GM12878 (cell line): ENCODE data around the gene ASB6. TPM values are rescaled to one million over a fixed set of nuclear protein-coding genes. Genes with fewer than 3 reads are reported as not detected.

ENCODE experiments used
- ATAC-seq: fragments of 200-7000 bp; cut with Tn5 transposase; 3 replicates; pipeline ENCODE4 v1.9.1; 2020; ENCODE audit warnings: mild to moderate bottlenecking, moderate library complexity
- BruUV-seq: library from RNA; stranded (reverse); fragments of 400-500 nt; replicated peaks from 2 replicates; lab custom pipeline; 2021; lab: Mats Ljungman, UMichigan
- CTCF ChIA-PET: fragments of 300-600 bp; sonication (Branson Sonifier 250); formaldehyde crosslinking; extraction: SDS; loops from one replicate; lab custom pipeline; 2021; ENCODE audit warnings: inconsistent platforms; lab: Yijun Ruan, JAX
- POLR2A ChIA-PET: fragments of 350-600 bp; formaldehyde crosslinking; extraction: SDS; loops from one replicate; lab custom pipeline; 2021; ENCODE audit warnings: inconsistent platforms; lab: Charles Lee
- RAD21 ChIA-PET: fragments of 300-600 bp; sonication (Branson Sonifier 250); formaldehyde crosslinking; loops from one replicate; lab custom pipeline; 2023; ENCODE audit warnings: antibody characterized with exemption; ENCODE audit not compliant: unreplicated experiment; lab: Charles Lee
- SMC1A ChIA-PET: fragments of 300-600 bp; sonication (Branson Sonifier 250); formaldehyde crosslinking; loops from one replicate; lab custom pipeline; 2023; ENCODE audit not compliant: unreplicated experiment, uncharacterized antibody; lab: Charles Lee
- DNase-seq: peaks from one replicate; pipeline ENCODE4 v3.0.0-alpha.2; 2011; ENCODE audit warnings: low read depth, low spot score
- FAIRE-seq: peaks from 3 replicates; lab custom pipeline; 2011; peaks lifted over from hg19 to GRCh38; lab: Jason Lieb, UNC
- H2AFZ ChIP-seq: 2 replicates; pipeline ENCODE4 v1.6.0; 2011; ENCODE audit warnings: low read depth, low read length, control low read depth; ENCODE audit not compliant: control insufficient read depth
- H3K27ac ChIP-seq: 2 replicates; pipeline ENCODE4 v1.5.1; 2011; ENCODE audit warnings: control low read depth; ENCODE audit not compliant: control insufficient read depth, insufficient read depth
- H3K27me3 ChIP-seq, 2 experiments: replicated peaks in 1 of 2; 2 replicates each; pipeline versions ENCODE4 v1.6.0 to v1.6.1; 2011; ENCODE audit warnings: low read length in 1 of 2; ENCODE audit not compliant: control insufficient read depth in 2 of 2, insufficient read depth in 2 of 2
- H3K36me3 ChIP-seq, 2 experiments: 2 replicates each; pipeline ENCODE4 v1.5.1; 2011; ENCODE audit warnings: low read length in 1 of 2; ENCODE audit not compliant: control insufficient read depth in 2 of 2, insufficient read depth in 2 of 2
- H3K4me1 ChIP-seq: 2 replicates; pipeline ENCODE4 v1.6.1; 2011; ENCODE audit warnings: mild to moderate bottlenecking, low read length, moderate library complexity, mixed read lengths; ENCODE audit not compliant: control insufficient read depth, insufficient read depth
- H3K4me2 ChIP-seq: 2 replicates; pipeline ENCODE4 v1.6.0; 2011; ENCODE audit warnings: control low read depth; ENCODE audit not compliant: control insufficient read depth, insufficient read depth
- H3K4me3 ChIP-seq: fragments of 200-600 bp; sonication (generic); 2 replicates; pipeline ENCODE4 v1.5.1; 2016
- H3K79me2 ChIP-seq: 2 replicates; pipeline ENCODE4 v1.6.0; 2011; ENCODE audit warnings: low read length; ENCODE audit not compliant: control insufficient read depth, insufficient read depth
- H3K9ac ChIP-seq: 2 replicates; pipeline ENCODE4 v1.8.0; 2011; ENCODE audit warnings: low read length, control low read depth, mixed read lengths; ENCODE audit not compliant: control insufficient read depth, insufficient read depth
- H3K9me3 ChIP-seq: replicated peaks from 3 replicates; pipeline ENCODE4 v1.5.1; 2011; ENCODE audit warnings: mild to moderate bottlenecking, low read length; ENCODE audit not compliant: control insufficient read depth, insufficient read depth
- H4K20me1 ChIP-seq: 2 replicates; pipeline ENCODE4 v1.6.0; 2011; ENCODE audit not compliant: control insufficient read depth, insufficient read depth
- CEBPB ChIP-seq, 2 experiments: fragments of 150-350 bp in 1 of 2; IDR thresholded peaks; 2 replicates each; pipeline ENCODE4 v1.6.1; 2012 to 2014; ENCODE audit warnings: low read depth in 2 of 2, low read length in 2 of 2, borderline replicate concordance in 1 of 2, inconsistent platforms in 1 of 2
- KAT2A ChIP-seq: conservative IDR thresholded peaks from 2 replicates; pipeline ENCODE4 v1.6.1; 2011; ENCODE audit warnings: low read depth, low read length; ENCODE audit not compliant: control insufficient read depth
- SIX5 ChIP-seq: IDR thresholded peaks from 2 replicates; pipeline ENCODE4 v1.6.1; 2011; ENCODE audit warnings: mild to moderate bottlenecking, low read depth, low read length, moderate library complexity; ENCODE audit not compliant: severe bottlenecking
- SMARCA5 ChIP-seq: fragments of 450-650 bp; IDR thresholded peaks from 2 replicates; pipeline ENCODE4 v1.6.1; 2017; ENCODE audit warnings: mild to moderate bottlenecking
- SUPT20H ChIP-seq: IDR thresholded peaks from 2 replicates; pipeline ENCODE4 v1.6.1; 2011; ENCODE audit warnings: low read depth, mild to moderate bottlenecking, low read length, moderate library complexity, borderline replicate concordance; ENCODE audit not compliant: control insufficient read depth
- WGBS: methylation state at CpG from one replicate; pipeline ENCODE4 v1.1.6; 2016; ENCODE audit warnings: low lambda C conversion rate; ENCODE audit not compliant: insufficient replicate concordance, insufficient coverage; ENCODE audit errors: missing lambda C conversion rate; 5-methylcytosine and 5-hydroxymethylcytosine counted together
- in situ Hi-C: fragments of 300-500 bp; cut with MboI; formaldehyde crosslinking; loops from 9 replicates; pipeline ENCODE4 v1.14.3; 2018; ENCODE audit warnings: mixed read lengths
- intact Hi-C: fragments of 100-400 bp; cut with micrococcal nuclease; formaldehyde crosslinking; loops from one replicate; pipeline ENCODE4 v1.14.2; 2022; ENCODE audit not compliant: unreplicated experiment
- polyA plus RNA-seq, 11 experiments: library from polyadenylated mRNA; depleted of rRNA in 4 of 11; unstranded in 6 of 11; stranded (reverse) in 5 of 11; fragments of >200 nt; fragmentation: Nextera tagmentation in 4 of 11; fragmentation: Illumina TruSeq in 1 of 11; extraction: Ambion mirVana in 4 of 11; extraction: Trizol in 1 of 11; gene quantifications; 1 replicate in 1 of 11; 2 replicates in 10 of 11; pipeline versions ENCODE4 v1.2.1 to v1.2.3, GENCODE V29; 2011 to 2016; ENCODE audit warnings: inconsistent platforms in 2 of 11, missing spikeins in 2 of 11, low read depth in 1 of 11
- total RNA-seq, 4 experiments: library from RNA; depleted of rRNA in 3 of 4; stranded (reverse); fragments of >200 nt in 3 of 4; fragmentation: Illumina TruSeq in 1 of 4; extraction: Trizol in 1 of 4; gene quantifications; 2 replicates each; pipeline versions ENCODE4 v1.2.1 to v1.2.3, GENCODE V29; 2013 to 2021
- TF ChIP-seq, protein P1 (sequence below): IDR thresholded peaks from 2 replicates; pipeline ENCODE4 v1.6.1; 2012; ENCODE audit warnings: low read depth, low read length, improper control_type of control experiment

ASB6 gene
- total and polyA plus RNA-seq, 10 of the 15 experiments (the other 5 are each of a cell fraction or from before 2014, with no cell fraction given), result 0.80 to 18.2 (median 9.9) TPM

DNA sequence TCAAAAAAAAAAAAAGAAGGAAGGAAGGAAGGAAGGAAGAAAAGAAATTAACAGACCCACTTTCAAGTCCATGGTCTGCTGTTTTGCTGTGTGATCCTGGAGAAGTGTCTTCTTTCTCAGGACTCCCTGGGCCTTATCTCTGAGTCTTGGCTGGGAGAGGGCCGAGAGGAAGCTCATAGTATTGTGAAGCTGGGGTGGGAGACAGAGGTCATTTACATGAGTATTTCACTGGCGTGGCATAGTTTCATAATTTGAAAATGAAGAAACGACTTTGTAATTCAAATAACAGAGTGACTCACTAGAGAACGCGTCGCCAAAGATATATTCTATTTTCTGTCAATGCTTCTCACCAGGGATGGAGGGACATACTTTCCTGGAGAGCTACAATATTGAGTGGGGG is 18.6 kb downstream of the ASB6 start:
- no TSS peak for BruUV-seq
- peaks cover 23% of the 10 kb centered on the region for H3K79me2 ChIP-seq
- no peak overlapping the region for H2AFZ ChIP-seq
- H3K36me3 ChIP-seq, result peaks cover 0 to 3% of the 10 kb centered on the region in 2 experiments; a peak in 1 of 4 replicates
- no peak overlapping the region for H3K27ac ChIP-seq
- in situ Hi-C loops (no loop called here), intact Hi-C loops (no loop called here)
- no peak for TF ChIP-seq SMARCA5
- no peak for TF ChIP-seq SUPT20H
- TF ChIP-seq SIX5, result no peak
- no peak for TF ChIP-seq CEBPB (IDR thresholded peaks at IDR 0.05; ENCODE audit: borderline replicate concordance in 1 of 2, low read depth in 2 of 2, low read length in 2 of 2)
- TF ChIP-seq, protein P1, sequence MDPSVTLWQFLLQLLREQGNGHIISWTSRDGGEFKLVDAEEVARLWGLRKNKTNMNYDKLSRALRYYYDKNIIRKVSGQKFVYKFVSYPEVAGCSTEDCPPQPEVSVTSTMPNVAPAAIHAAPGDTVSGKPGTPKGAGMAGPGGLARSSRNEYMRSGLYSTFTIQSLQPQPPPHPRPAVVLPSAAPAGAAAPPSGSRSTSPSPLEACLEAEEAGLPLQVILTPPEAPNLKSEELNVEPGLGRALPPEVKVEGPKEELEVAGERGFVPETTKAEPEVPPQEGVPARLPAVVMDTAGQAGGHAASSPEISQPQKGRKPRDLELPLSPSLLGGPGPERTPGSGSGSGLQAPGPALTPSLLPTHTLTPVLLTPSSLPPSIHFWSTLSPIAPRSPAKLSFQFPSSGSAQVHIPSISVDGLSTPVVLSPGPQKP, result no peak
- TF ChIP-seq KAT2A, result no peak
- H4K20me1 ChIP-seq, result no peaks in the 10 kb centered on the region
- ATAC-seq (no peak), FAIRE-seq (no peak), DNase-seq (no peak)
- H3K27me3 ChIP-seq, result peaks cover 6 to 11% of the 10 kb centered on the region in 2 experiments
- H3K4me3 ChIP-seq, result no peak overlapping the region
- POLR2A ChIA-PET, result interaction anchor here (0.6 to 2.2 kb wide), 3 partner anchors 39 to 484 kb away, joined by 3 to 11 read pairs (median 4); no protein-coding TSS in a partner anchor
- 4% methylated on average over 6 of the region's 6 CpGs for WGBS
- H3K4me1 ChIP-seq, result peaks cover 14% of the 10 kb centered on the region
- SMC1A ChIA-PET, result interaction anchor here (1.2 to 6.8 kb wide), 6 partner anchors 7 to 491 kb away, joined by 3 to 83 read pairs (median 19); no protein-coding TSS in a partner anchor
- no peak overlapping the region for H3K9ac ChIP-seq
- RAD21 ChIA-PET, result interaction anchor here (1.7 to 6.4 kb wide), 5 partner anchors 12 to 492 kb away, joined by 3 to 130 read pairs (median 26); no protein-coding TSS in a partner anchor
- CTCF ChIA-PET, result interaction anchor here (0.6 to 5.2 kb wide), 12 partner anchors 9 to 630 kb away, joined by 3 to 194 read pairs (median 12); partner anchors contain the start of gene ASB6
- no peaks in the 10 kb centered on the region for H3K9me3 ChIP-seq
- H3K4me2 ChIP-seq, result no peak overlapping the region
